ENCODE data around the gene CFAP100.

Gene CFAP100

GRCh38 chr3:126406389-126407296 is 11.9 kb downstream of the CFAP100 start:
- no peaks in the 10 kb centered on the region for H3K9me3 ChIP-seq (ENCODE audit: control insufficient read depth, insufficient read depth, low read depth, low read length)
- ChIA-PET CTCF (interaction anchor here (0.7 kb wide), 1 partner anchor 13 kb away, joined by 4 read pairs; no protein-coding TSS in a partner anchor), POLR2A (no interaction called here)

GRCh38 chr3:126407412-126408044 is 12.8 kb downstream of the CFAP100 start:
- ChIA-PET CTCF (interaction anchor here (0.7 kb wide), 1 partner anchor 14 kb away, joined by 4 read pairs; no protein-coding TSS in a partner anchor), POLR2A (no interaction called here)
- H3K4me3 ChIP-seq (ENCODE audit: low read depth, low read length): no peak overlapping the region
- H3K36me3 ChIP-seq (ENCODE audit: control insufficient read depth in 2 of 2, insufficient read depth in 1 of 2, low read length in 2 of 2): no peaks in the 10 kb centered on the region
- no peaks in the 10 kb centered on the region for H3K4me1 ChIP-seq (ENCODE audit: control insufficient read depth, insufficient read depth, low read length)
- no peak for TF ChIP-seq GFI1B (tag by site-specific recombination; IDR thresholded peaks at IDR 0.05)
- TF ChIP-seq ZNF513 (tag by site-specific recombination; IDR thresholded peaks at IDR 0.05): no peak
- no peak for TF ChIP-seq ZNF658 (tag by site-specific recombination; IDR thresholded peaks at IDR 0.05)
- TF ChIP-seq ZNF747 (tag by site-specific recombination; IDR thresholded peaks at IDR 0.05): no peak
- H3K27ac ChIP-seq (ENCODE audit: extremely low read depth, low read depth, low read length): no peak overlapping the region
- H3K9me3 ChIP-seq (ENCODE audit: control insufficient read depth, insufficient read depth, low read depth, low read length): no peaks in the 10 kb centered on the region

More at GRCh38 chr3:126406389-126407296, 11.9 kb downstream of the CFAP100 start:
- Histone ChIP-seq H3K4me1 (ENCODE audit: control insufficient read depth, insufficient read depth, low read length) (no peaks in the 10 kb centered on the region), H3K27ac (ENCODE audit: extremely low read depth, low read depth, low read length) (no peak overlapping the region), H3K4me3 (ENCODE audit: low read depth, low read length) (no peak overlapping the region), H3K36me3 (ENCODE audit: control insufficient read depth in 2 of 2, insufficient read depth in 1 of 2, low read length in 2 of 2) (no peaks in the 10 kb centered on the region)
- TF ChIP-seq ZNF785 (tag by site-specific recombination; IDR thresholded peaks at IDR 0.05) (no peak), ZNF629 (tag by site-specific recombination; IDR thresholded peaks at IDR 0.05) (no peak), HOXD13 (CRISPR knock-in tag; IDR thresholded peaks at IDR 0.05; ENCODE audit: borderline replicate concordance) (no peak), ZNF311 (tag by site-specific recombination; IDR thresholded peaks at IDR 0.05; ENCODE audit: borderline replicate concordance) (no peak), ZNF621 (tag by site-specific recombination; IDR thresholded peaks at IDR 0.05) (no peak), ZNF350 (tag by site-specific recombination; IDR thresholded peaks at IDR 0.05) (no peak), ZNF544 (tag by site-specific recombination; IDR thresholded peaks at IDR 0.05) (no peak), PBX3 (CRISPR knock-in tag; IDR thresholded peaks at IDR 0.05) (no peak), ZNF654 (tag by site-specific recombination; IDR thresholded peaks at IDR 0.05; ENCODE audit: low read depth) (no peak), ZNF747 (tag by site-specific recombination; IDR thresholded peaks at IDR 0.05) (no peak), ZBTB21 (tag by site-specific recombination; IDR thresholded peaks at IDR 0.05) (no peak), ZNF513 (tag by site-specific recombination; IDR thresholded peaks at IDR 0.05) (no peak), ZNF548 (tag by site-specific recombination; IDR thresholded peaks at IDR 0.05) (no peak), ZNF366 (tag by site-specific recombination; conservative IDR thresholded peaks at IDR 0.05) (no peak), ZNF335 (tag by site-specific recombination; conservative IDR thresholded peaks at IDR 0.05) (no peak), TRIM28 (IDR thresholded peaks at IDR 0.05; ENCODE audit: borderline replicate concordance, low read length) (no peak)
